ACC112 (cell line): Measurements from ENCODE around the gene OR2W3.

Source experiments
- H2AFZ ChIP-seq: fragments of 200-600 bp; sonication (generic); one replicate; pipeline ENCODE4 v1.6.0; 2017; ENCODE audit warnings: antibody characterized with exemption, low read length; ENCODE audit not compliant: unreplicated experiment
- H3K27ac ChIP-seq: fragments of 200-600 bp; sonication (generic); 2 replicates; pipeline ENCODE4 v1.5.1; 2014; ENCODE audit warnings: low read depth, mild to moderate bottlenecking, antibody characterized with exemption, low read length, moderate library complexity
- H3K27me3 ChIP-seq: fragments of 200-600 bp; sonication (generic); 2 replicates; pipeline ENCODE4 v1.6.1; 2014; ENCODE audit warnings: mild to moderate bottlenecking, antibody characterized with exemption, low read length, moderate library complexity, mixed read lengths; ENCODE audit not compliant: insufficient read depth
- H3K36me3 ChIP-seq: fragments of 200-600 bp; sonication (generic); 2 replicates; pipeline ENCODE4 v1.6.1; 2016; ENCODE audit warnings: mild to moderate bottlenecking, antibody characterized with exemption, low read length, moderate library complexity, mixed read lengths; ENCODE audit not compliant: insufficient read depth
- H3K4me1 ChIP-seq: fragments of 200-600 bp; sonication (generic); one replicate; pipeline ENCODE4 v1.6.1; 2016; ENCODE audit warnings: low read length, mixed read lengths; ENCODE audit not compliant: insufficient read depth, unreplicated experiment, control insufficient read depth
- H3K4me3 ChIP-seq: fragments of 200-600 bp; sonication (generic); 2 replicates; pipeline ENCODE4 v1.5.1; 2014; ENCODE audit warnings: mild to moderate bottlenecking, low read depth, low read length
- H3K79me2 ChIP-seq: fragments of 200-600 bp; sonication (generic); one replicate; pipeline ENCODE4 v1.6.0; 2016; ENCODE audit warnings: low read length; ENCODE audit not compliant: control insufficient read depth, unreplicated experiment, insufficient read depth

The OR2W3 gene

DNA sequence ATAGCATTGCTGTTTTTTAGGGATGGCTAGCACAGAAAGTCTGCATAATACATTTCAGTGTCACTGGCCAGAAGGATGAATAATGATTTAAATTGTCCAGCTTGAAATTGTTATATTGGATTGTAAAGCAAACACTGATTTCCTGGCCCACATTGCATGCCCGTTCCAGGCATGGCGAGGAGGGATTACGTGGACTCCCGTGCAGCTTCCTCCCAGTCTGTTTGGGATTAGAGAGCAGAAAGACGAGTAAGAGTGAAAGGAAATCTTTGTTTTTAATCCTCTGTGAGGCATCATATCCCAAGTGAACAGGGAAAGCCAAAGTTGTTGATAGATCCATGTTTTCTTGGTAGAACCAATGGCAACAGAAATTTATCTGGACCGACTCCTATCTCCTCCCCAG is 30.0 kb upstream of the OR2W3 start:
- no peaks in the 10 kb centered on the region for H3K27me3 ChIP-seq

DNA sequence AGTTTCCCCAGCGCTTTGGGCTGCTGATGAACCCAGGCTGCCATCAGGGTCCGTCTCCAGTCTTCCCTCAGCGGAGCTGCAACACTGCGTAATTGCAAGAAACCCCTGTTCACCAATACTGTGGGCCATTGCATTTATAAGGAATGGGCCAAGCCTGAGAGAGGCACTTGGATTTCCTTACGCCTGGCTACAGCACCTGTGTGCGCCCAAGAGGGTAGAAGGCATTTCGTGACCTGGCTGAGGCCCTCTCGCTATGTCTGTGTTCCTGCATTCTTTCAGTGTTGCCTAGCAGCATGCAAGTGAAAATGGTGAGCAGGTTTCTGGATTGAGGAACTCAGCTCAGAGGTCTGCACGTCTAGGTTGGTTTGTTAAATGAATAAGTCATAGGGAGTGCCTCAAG is 12.0 kb upstream of the OR2W3 start:
- H3K27ac ChIP-seq: no peak overlapping the region
- H3K4me3 ChIP-seq: no peak overlapping the region
- H3K4me1 ChIP-seq: no peaks in the 10 kb centered on the region
- no peaks in the 10 kb centered on the region for H3K36me3 ChIP-seq
- no peaks in the 10 kb centered on the region for H3K27me3 ChIP-seq
- H2AFZ ChIP-seq: no peak overlapping the region
- no peaks in the 10 kb centered on the region for H3K79me2 ChIP-seq

More for the DNA sequence above, 30.0 kb upstream of the OR2W3 start:
- Histone ChIP-seq H2AFZ (no peak overlapping the region), H3K27ac (no peak overlapping the region), H3K36me3 (no peaks in the 10 kb centered on the region), H3K79me2 (no peaks in the 10 kb centered on the region), H3K4me1 (no peaks in the 10 kb centered on the region), H3K4me3 (no peak overlapping the region)

DNA sequence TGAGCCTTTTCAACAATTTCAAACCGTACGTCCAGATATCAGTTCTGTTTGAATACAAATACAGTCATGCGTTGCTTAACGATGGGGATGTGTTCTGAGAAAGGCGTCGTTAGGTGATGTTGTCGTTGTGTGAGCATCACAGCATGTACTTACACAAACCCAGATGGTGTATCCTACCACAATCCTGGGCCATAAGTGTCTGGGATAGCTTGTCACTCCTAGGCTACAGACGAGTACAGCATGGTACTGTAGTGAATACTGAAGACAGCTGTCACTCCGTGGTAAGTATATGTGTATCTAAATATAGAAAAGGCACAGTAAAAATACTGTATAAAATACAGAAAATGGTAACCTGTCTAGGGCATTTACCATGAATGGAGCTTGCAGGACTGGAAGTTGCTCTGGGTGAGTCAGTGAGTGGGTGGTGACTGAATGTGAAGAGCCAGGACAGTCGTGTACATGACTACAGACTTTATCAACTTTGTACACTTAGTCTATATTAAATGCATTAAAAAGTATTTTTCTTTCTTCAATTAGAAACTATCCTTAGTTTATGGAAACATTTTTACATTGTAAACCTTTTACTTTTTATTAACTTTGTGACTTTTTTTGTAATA is 10.5 kb upstream of the OR2W3 start:
- no peak overlapping the region for H3K4me3 ChIP-seq
- no peak overlapping the region for H2AFZ ChIP-seq
- no peaks in the 10 kb centered on the region for H3K27me3 ChIP-seq
- H3K36me3 ChIP-seq: no peaks in the 10 kb centered on the region
- no peaks in the 10 kb centered on the region for H3K79me2 ChIP-seq
- H3K4me1 ChIP-seq: no peaks in the 10 kb centered on the region
- H3K27ac ChIP-seq: no peak overlapping the region

DNA sequence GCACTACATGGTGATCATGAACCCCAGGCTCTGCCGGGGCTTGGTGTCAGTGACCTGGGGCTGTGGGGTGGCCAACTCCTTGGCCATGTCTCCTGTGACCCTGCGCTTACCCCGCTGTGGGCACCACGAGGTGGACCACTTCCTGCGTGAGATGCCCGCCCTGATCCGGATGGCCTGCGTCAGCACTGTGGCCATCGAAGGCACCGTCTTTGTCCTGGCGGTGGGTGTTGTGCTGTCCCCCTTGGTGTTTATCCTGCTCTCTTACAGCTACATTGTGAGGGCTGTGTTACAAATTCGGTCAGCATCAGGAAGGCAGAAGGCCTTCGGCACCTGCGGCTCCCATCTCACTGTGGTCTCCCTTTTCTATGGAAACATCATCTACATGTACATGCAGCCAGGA is 589 bp downstream of the OR2W3 start:
- Histone ChIP-seq H3K27ac (no peak overlapping the region), H2AFZ (no peak overlapping the region)

DNA sequence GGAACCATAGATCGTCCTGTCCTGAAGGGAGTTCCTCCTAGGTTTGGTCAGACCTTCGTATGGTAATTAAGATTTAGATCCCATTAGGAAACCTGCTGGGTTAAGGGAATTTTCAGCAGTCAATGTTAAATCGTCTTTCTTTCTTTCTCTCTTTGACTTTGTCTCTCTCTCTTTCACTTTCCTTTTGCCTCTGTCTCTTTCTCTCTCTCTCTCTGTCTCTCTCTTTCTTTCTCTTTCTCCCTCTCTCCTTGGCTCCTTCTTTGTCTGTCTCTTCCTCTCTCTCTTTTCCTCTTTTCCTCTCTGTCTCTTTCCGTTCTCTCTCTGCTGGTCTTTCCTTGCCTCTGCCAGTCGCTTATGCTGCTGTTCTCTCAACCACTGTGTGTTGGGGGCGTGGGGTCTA is 8.7 kb downstream of the OR2W3 start:
- Histone ChIP-seq H3K79me2 (no peaks in the 10 kb centered on the region), H3K27ac (no peak overlapping the region), H3K27me3 (no peaks in the 10 kb centered on the region), H3K4me1 (no peaks in the 10 kb centered on the region), H3K36me3 (no peaks in the 10 kb centered on the region), H2AFZ (no peak overlapping the region), H3K4me3 (no peak overlapping the region)

More for the DNA sequence above, 589 bp downstream of the OR2W3 start:
- H3K36me3 ChIP-seq: no peaks in the 10 kb centered on the region
- H3K4me3 ChIP-seq: no peak overlapping the region
- no peaks in the 10 kb centered on the region for H3K27me3 ChIP-seq
- H3K4me1 ChIP-seq: no peaks in the 10 kb centered on the region
- H3K79me2 ChIP-seq: no peaks in the 10 kb centered on the region

DNA sequence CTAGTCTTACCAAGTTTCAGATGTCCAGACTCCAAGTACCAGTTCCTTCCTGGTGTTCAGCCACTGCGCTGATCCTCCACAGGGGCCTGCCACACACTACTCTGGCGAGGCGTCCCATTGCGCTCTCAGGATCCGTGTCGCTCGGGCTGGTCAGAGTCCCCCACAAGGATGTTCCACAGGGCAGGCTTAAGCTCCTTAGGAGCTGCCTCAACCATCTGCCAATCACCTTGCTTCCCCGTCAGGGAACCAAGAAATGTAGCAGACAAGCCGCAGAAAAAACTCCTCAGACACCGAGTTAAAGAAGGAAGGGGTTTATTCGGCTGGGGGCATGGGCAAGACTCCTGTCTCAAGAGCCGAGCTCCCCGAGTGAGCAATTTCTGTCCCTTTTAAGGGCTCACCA is 9.8 kb downstream of the OR2W3 start:
- Histone ChIP-seq H3K79me2 (no peaks in the 10 kb centered on the region), H3K4me1 (no peaks in the 10 kb centered on the region), H2AFZ (no peak overlapping the region), H3K27me3 (no peaks in the 10 kb centered on the region), H3K36me3 (no peaks in the 10 kb centered on the region), H3K27ac (no peak overlapping the region), H3K4me3 (no peak overlapping the region)

DNA sequence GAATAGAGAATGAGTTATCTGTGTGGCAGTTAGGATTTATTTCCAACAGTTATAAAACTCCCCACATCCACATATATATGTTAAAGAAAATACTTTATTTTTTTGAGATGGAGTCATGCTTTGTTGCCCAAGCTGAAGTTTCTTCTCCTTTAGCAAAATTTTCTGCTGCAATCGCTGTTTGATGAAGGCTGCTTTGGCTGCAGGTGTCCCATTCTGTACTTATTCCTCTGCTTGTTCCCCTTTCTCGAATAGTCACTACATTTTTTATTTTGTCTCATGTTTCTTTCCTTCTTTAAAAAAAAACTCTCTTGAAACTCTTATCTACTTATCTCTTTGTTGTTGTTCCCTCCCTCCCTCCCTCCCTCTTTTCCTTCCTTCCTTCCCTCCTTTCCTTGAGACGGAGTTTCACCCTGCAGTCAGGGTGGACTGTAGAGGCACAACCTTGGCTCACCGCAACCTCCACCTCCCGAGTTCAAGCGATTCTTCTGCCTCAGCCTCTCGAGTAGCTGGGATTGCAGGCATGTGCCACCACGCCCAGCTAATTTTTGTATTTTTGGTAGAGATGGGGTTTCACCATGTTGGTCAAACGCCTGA is 10.6 kb downstream of the OR2W3 start:
- Histone ChIP-seq H3K36me3 (no peaks in the 10 kb centered on the region), H3K27me3 (no peaks in the 10 kb centered on the region), H3K79me2 (no peaks in the 10 kb centered on the region), H2AFZ (no peak overlapping the region), H3K4me3 (no peak overlapping the region), H3K4me1 (no peaks in the 10 kb centered on the region), H3K27ac (no peak overlapping the region)

DNA sequence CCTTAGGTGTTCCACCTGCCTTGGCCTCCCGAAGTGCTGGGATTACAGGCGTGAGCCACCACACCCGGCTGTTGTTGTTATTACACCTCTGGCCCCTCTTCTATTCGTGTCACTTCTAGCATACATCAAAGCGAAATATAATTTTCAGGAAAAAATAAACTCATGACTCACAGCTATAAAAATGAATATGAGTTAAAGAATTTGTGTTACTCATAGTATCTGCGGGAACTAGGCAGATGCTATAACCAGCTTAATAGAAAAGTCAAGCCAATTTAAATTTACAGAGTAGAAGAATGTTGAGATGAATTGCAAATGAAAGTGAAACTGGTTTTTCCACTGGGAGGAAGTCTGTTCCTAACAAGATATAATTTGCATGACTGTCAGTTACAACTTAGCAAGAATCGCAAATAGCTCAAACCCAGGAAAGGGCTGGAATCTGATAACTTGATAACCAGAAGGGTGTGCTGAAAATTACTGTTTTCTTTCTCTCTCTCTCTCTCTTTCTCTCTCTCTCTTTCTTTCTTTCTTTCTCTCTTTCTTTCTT is 11.2 kb downstream of the OR2W3 start:
- Histone ChIP-seq H3K79me2 (no peaks in the 10 kb centered on the region), H2AFZ (no peak overlapping the region), H3K4me3 (no peak overlapping the region), H3K27me3 (no peaks in the 10 kb centered on the region), H3K27ac (no peak overlapping the region), H3K4me1 (no peaks in the 10 kb centered on the region), H3K36me3 (no peaks in the 10 kb centered on the region)

DNA sequence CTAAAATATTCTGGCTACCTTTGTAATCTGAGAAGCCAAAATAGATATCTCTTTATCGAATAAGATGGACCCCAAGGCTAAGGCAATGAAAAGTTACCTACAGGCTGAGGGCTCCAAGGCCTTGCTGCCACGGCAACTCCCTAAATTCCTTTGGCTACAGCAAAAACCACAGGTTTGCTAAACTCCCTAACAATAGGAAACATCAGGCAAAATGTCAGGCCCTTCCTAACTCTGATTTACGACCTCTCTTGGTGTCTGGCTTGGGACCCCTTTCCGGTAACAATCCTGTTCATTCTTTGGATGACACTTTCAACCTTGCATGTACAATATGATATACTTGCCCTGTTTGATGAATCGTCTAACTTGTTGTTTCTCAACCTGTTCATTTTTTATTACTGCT is 13.4 kb downstream of the OR2W3 start:
- Histone ChIP-seq H3K4me1 (no peaks in the 10 kb centered on the region), H3K4me3 (no peak overlapping the region), H3K36me3 (no peaks in the 10 kb centered on the region), H3K27me3 (no peaks in the 10 kb centered on the region), H2AFZ (no peak overlapping the region), H3K79me2 (no peaks in the 10 kb centered on the region), H3K27ac (no peak overlapping the region)

DNA sequence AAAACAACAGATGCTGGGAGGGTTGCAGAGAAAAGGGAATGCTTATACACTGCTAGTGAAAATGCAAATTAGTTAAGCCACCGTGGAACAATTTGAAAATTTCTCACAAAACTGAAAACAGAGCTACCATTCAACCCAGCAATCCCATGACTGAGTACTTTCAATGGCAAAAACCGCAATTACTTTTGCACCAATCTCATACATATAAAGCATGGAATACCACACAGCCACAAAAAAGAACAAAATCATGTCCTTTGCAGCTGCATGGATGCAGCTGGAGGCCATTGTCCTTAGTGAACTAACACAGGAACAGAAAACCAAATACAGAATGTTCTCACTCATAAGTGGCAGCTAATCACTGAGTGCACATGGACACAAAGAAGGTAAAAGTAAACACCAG is 18.4 kb downstream of the OR2W3 start:
- H3K4me1 ChIP-seq: no peaks in the 10 kb centered on the region
- H3K27me3 ChIP-seq: no peaks in the 10 kb centered on the region
- H3K4me3 ChIP-seq: no peak overlapping the region
- H3K79me2 ChIP-seq: no peaks in the 10 kb centered on the region
- H3K36me3 ChIP-seq: no peaks in the 10 kb centered on the region
- no peak overlapping the region for H2AFZ ChIP-seq
- no peak overlapping the region for H3K27ac ChIP-seq

DNA sequence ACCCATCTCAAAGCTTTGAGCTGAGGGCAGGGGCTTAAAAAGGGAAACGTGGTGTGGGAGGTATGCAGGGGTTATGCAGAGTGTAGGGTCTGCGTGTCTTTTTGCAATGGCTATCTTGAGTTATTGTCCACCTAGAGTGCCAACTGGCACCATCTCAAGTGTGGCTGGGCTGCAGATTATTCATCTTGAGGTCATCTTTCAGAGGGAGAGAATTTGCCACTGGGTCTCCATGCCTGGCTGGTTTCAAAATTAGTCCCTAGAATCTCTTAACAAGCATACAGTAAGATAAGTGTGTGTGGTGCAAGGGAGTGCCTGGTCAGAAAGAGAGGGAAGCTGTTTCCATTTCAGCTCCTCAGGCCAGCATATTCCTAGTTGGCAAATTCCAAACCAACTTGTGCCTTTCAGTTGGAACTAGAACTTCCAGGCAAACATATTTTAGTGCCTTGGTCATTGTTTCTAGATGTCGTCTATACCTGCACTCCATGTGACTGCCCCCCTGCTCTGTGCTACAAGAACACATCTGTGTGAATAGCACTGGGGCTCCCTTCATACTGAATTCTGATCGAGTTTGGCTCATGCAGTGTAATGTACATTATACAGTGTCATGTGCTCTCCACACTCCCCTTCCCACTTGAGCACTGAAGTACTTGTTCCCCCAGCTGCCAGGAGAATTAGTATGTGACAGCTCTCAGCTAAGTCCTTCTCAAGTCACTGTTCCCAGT is 19.7 kb downstream of the OR2W3 start:
- H3K36me3 ChIP-seq: no peaks in the 10 kb centered on the region
- no peak overlapping the region for H2AFZ ChIP-seq
- H3K79me2 ChIP-seq: no peaks in the 10 kb centered on the region
- H3K4me1 ChIP-seq: no peaks in the 10 kb centered on the region
- H3K27ac ChIP-seq: no peak overlapping the region
- no peak overlapping the region for H3K4me3 ChIP-seq
- H3K27me3 ChIP-seq: no peaks in the 10 kb centered on the region
